ENCODE measurements around the gene RASSF6.

The RASSF6 gene

GRCh38 chr4:73662709-73663546 lies 42.7 kb upstream of the RASSF6 start:
- no peak overlapping the region for H3K9ac ChIP-seq (ENCODE audit: low read depth, low read length, poor library complexity, severe bottlenecking)
- H2AFZ ChIP-seq (ENCODE audit: low read length): peak overlapping the region; percentile 83
- peak overlapping the region; percentile 13 for H3K4me3 ChIP-seq (ENCODE audit: low read length, poor library complexity, severe bottlenecking)
- no peaks in the 10 kb centered on the region for H3K79me2 ChIP-seq (ENCODE audit: insufficient read depth, low read length)
- peaks cover 23% of the 10 kb centered on the region for H3K4me1 ChIP-seq (ENCODE audit: insufficient read depth, low read length, poor library complexity, severe bottlenecking)
- H3K36me3 ChIP-seq (ENCODE audit: insufficient read depth, low read length): no peaks in the 10 kb centered on the region
- H3K9me2 ChIP-seq (replicated peaks; ENCODE audit: low read depth, low read length): no peaks in the 10 kb centered on the region
- no peaks in the 10 kb centered on the region for H3K9me3 ChIP-seq (ENCODE audit: insufficient read depth, low read depth, low read length)
- peak overlapping the region; percentile 49 for H3K4me2 ChIP-seq (ENCODE audit: low read depth, low read length, poor library complexity, severe bottlenecking)
- H3F3A ChIP-seq (ENCODE audit: low read depth): no peaks in the 10 kb centered on the region
- H3K27me3 ChIP-seq (ENCODE audit: insufficient read depth, low read length, poor library complexity, severe bottlenecking): no peaks in the 10 kb centered on the region
- no peaks in the 10 kb centered on the region for H4K20me1 ChIP-seq (ENCODE audit: insufficient read depth, low read length, poor library complexity, severe bottlenecking)
- TF ChIP-seq EZH2phosphoT487 (IDR thresholded peaks at IDR 0.05; ENCODE audit: borderline replicate concordance) (no peak), CTCF (conservative IDR thresholded peaks at IDR 0.05; ENCODE audit: low read length) (peak; percentile 75)

- H3F3A ChIP-seq (ENCODE audit: low read depth): no peaks in the 10 kb centered on the region
- H2AFZ ChIP-seq (ENCODE audit: low read length): peak overlapping the region; percentile 68; the same call in 1 of the 2 replicates
- H3K9me2 ChIP-seq (replicated peaks; ENCODE audit: low read depth, low read length): no peaks in the 10 kb centered on the region
- TF ChIP-seq EZH2phosphoT487 (IDR thresholded peaks at IDR 0.05; ENCODE audit: borderline replicate concordance) (no peak), CTCF (conservative IDR thresholded peaks at IDR 0.05; ENCODE audit: low read length) (no peak)
- no peak overlapping the region for H3K9ac ChIP-seq (ENCODE audit: low read depth, low read length, poor library complexity, severe bottlenecking)
- H3K79me2 ChIP-seq (ENCODE audit: insufficient read depth, low read length): no peaks in the 10 kb centered on the region
- H3K36me3 ChIP-seq (ENCODE audit: insufficient read depth, low read length): no peaks in the 10 kb centered on the region
- no peaks in the 10 kb centered on the region for H4K20me1 ChIP-seq (ENCODE audit: insufficient read depth, low read length, poor library complexity, severe bottlenecking)
- peaks cover 23% of the 10 kb centered on the region for H3K4me1 ChIP-seq (ENCODE audit: insufficient read depth, low read length, poor library complexity, severe bottlenecking)
- H3K27me3 ChIP-seq (ENCODE audit: insufficient read depth, low read length, poor library complexity, severe bottlenecking): no peaks in the 10 kb centered on the region
- H3K4me2 ChIP-seq (ENCODE audit: low read depth, low read length, poor library complexity, severe bottlenecking): peak overlapping the region; percentile 29
- H3K9me3 ChIP-seq (ENCODE audit: insufficient read depth, low read depth, low read length): no peaks in the 10 kb centered on the region
- H3K4me3 ChIP-seq (ENCODE audit: low read length, poor library complexity, severe bottlenecking): no peak overlapping the region
Observed at GRCh38 chr4:73661646-73662119, 41.4 kb upstream of the RASSF6 start.

GRCh38 chr4:73660808-73661207 lies 40.6 kb upstream of the RASSF6 start:
- Histone ChIP-seq H3F3A (ENCODE audit: low read depth) (no peaks in the 10 kb centered on the region), H3K4me1 (ENCODE audit: insufficient read depth, low read length, poor library complexity, severe bottlenecking) (peaks cover 23% of the 10 kb centered on the region), H2AFZ (ENCODE audit: low read length) (no peak overlapping the region), H3K4me2 (ENCODE audit: low read depth, low read length, poor library complexity, severe bottlenecking) (no peak overlapping the region), H3K9me3 (ENCODE audit: insufficient read depth, low read depth, low read length) (no peaks in the 10 kb centered on the region), H3K9ac (ENCODE audit: low read depth, low read length, poor library complexity, severe bottlenecking) (no peak overlapping the region), H3K4me3 (ENCODE audit: low read length, poor library complexity, severe bottlenecking) (no peak overlapping the region), H3K79me2 (ENCODE audit: insufficient read depth, low read length) (no peaks in the 10 kb centered on the region), H3K27me3 (ENCODE audit: insufficient read depth, low read length, poor library complexity, severe bottlenecking) (no peaks in the 10 kb centered on the region), H3K9me2 (replicated peaks; ENCODE audit: low read depth, low read length) (no peaks in the 10 kb centered on the region), H4K20me1 (ENCODE audit: insufficient read depth, low read length, poor library complexity, severe bottlenecking) (no peaks in the 10 kb centered on the region), H3K36me3 (ENCODE audit: insufficient read depth, low read length) (no peaks in the 10 kb centered on the region)
- TF ChIP-seq EZH2phosphoT487 (IDR thresholded peaks at IDR 0.05; ENCODE audit: borderline replicate concordance) (no peak), CTCF (conservative IDR thresholded peaks at IDR 0.05; ENCODE audit: low read length) (no peak)

Measured in Loucy (cell line).